GM20000 (cell line): ENCODE data around the gene PRCD.

Experiments
- DNase-seq: peaks from one replicate; pipeline ENCODE4 v3.0.0; 2012; ENCODE audit warnings: low spot score
- TF ChIP-seq, protein P1 (sequence below): IDR thresholded peaks from 2 replicates; pipeline ENCODE4 v1.5.1; 2012; ENCODE audit warnings: mild to moderate bottlenecking, control low read depth; ENCODE audit errors: extremely low read depth, missing control alignments

PRCD gene

DNA sequence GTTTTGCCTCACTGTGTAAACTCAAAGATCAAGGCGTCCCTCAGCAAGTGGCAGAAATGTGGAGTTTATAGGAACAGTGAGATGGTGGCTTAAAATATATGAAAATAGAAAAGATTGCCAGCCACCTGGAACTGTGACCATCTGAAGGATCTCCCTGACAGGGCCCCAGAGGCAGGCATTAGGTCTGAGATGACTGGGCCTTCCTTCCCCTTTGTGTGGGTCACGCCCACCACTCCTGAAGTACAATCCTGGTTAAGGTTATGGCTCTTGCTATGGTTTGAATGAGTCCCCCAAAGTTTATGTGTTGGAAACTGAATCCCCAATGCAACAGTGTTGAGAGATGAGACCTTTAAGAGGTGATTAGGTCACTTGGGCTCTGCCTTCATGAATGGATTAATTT lies 39.4 kb downstream of the PRCD start:
- DNase-seq, result peak; percentile 43

GRCh38 chr17:76581515-76581914 lies 41.7 kb downstream of the PRCD start:
- DNase-seq, result no peak
- TF ChIP-seq, protein P1, sequence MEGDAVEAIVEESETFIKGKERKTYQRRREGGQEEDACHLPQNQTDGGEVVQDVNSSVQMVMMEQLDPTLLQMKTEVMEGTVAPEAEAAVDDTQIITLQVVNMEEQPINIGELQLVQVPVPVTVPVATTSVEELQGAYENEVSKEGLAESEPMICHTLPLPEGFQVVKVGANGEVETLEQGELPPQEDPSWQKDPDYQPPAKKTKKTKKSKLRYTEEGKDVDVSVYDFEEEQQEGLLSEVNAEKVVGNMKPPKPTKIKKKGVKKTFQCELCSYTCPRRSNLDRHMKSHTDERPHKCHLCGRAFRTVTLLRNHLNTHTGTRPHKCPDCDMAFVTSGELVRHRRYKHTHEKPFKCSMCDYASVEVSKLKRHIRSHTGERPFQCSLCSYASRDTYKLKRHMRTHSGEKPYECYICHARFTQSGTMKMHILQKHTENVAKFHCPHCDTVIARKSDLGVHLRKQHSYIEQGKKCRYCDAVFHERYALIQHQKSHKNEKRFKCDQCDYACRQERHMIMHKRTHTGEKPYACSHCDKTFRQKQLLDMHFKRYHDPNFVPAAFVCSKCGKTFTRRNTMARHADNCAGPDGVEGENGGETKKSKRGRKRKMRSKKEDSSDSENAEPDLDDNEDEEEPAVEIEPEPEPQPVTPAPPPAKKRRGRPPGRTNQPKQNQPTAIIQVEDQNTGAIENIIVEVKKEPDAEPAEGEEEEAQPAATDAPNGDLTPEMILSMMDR, result no peak

More for the DNA sequence above, 39.4 kb downstream of the PRCD start:
- TF ChIP-seq, protein P1, result no peak

- TF ChIP-seq, protein P1, result no peak
Observed at GRCh38 chr17:76582660-76583059, 42.8 kb downstream of the PRCD start.

GRCh38 chr17:76584427-76585032 lies 44.7 kb downstream of the PRCD start:
- TF ChIP-seq, protein P1, result no peak
- DNase-seq, result peak; percentile 45

More at GRCh38 chr17:76582660-76583059, 42.8 kb downstream of the PRCD start:
- no peak for DNase-seq

GRCh38 chr17:76585033-76585648 lies 45.3 kb downstream of the PRCD start:
- no peak for DNase-seq
- TF ChIP-seq, protein P1, result no peak

DNA sequence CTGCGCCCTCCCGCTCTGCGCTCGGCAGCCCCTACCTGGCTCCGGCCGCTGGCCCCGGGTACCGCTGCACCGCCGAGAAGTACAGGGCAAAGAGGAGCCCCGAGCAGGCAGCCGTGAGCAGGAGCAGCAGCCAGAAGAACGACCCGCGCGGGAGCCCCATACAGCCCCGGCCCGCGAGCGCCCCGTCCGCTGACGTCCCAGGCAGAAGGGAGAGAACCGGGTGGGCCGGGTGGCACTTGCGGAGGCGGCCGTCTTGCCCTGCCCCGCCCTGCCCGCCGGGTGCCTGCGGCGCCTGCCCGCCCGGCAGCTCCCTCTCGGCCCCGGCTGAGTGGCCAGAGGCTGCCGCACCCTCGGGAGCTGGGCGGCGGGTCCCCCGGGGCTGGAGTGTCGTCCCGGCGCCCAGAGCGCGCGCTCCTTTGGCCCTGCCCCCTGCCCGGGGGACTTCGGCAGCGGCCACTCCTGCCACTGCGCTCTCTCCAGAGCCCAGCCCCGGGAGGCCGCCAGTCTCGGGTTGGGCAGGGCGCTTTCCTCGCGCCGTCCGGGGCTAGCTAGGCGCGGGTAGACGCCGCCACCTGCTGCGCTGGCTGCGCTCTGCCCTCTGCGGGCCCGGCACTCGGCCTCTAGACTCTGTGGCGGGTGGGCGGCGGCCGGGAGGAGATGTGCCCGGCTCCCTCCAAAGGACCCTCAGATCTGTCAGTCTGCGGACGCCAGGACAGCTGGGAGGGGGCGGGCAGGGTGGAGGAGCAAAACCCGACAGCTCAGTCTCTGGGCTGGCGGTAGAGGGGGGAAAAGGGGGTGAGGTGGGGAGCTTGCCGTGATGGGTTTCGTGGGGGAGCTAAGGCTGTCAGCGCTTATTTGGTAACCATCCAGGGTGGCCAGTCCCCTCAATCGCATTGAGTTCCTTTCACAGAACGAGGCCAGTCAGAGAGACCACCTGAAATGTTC lies 46.1 kb downstream of the PRCD start, which contains the start of gene ST6GALNAC2:
Gene ST6GALNAC2, minus strand, starts transcription at position 212 of the 945 bp plus-strand sequence. Its CDS starts 52 bp downstream, at position 160.
- TF ChIP-seq, protein P1, result peak; percentile 4
- peak; percentile 63 for DNase-seq
